NK-92 treated with Interleukin-12 subunit alpha and Interleukin-12 subunit beta, amount 100 ng/mL, for 24 hours (cell line): Measurements from ENCODE around the gene PRXL2B.

Experiments
- DNase-seq: peaks from one replicate; lab custom pipeline; 2025; lab: John Stamatoyannopoulos, UW

The PRXL2B gene

GRCh38 chr1:2635361-2636010 is 48.9 kb downstream of the PRXL2B start:
- no peak for DNase-seq

DNA sequence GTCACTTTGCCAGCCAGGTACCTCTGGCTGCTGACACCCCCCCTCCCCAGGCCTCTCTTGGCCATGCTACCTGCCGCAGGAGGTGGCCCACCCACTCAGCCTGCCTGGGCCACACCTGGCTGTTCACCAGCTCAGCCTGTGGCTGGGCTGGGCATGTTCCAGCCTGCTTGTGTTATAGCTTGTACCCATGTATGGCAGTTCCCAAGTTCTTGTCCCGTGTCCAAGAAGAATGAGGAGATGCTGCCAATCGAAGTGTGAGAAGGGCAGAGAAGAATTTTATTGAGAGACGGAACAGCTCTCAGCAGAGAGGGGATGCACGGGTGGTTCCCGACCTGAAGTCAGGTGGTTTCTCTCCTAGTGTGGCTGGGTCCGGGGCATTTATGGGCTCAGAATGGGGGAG is 50.2 kb downstream of the PRXL2B start:
- DNase-seq: no peak

DNA sequence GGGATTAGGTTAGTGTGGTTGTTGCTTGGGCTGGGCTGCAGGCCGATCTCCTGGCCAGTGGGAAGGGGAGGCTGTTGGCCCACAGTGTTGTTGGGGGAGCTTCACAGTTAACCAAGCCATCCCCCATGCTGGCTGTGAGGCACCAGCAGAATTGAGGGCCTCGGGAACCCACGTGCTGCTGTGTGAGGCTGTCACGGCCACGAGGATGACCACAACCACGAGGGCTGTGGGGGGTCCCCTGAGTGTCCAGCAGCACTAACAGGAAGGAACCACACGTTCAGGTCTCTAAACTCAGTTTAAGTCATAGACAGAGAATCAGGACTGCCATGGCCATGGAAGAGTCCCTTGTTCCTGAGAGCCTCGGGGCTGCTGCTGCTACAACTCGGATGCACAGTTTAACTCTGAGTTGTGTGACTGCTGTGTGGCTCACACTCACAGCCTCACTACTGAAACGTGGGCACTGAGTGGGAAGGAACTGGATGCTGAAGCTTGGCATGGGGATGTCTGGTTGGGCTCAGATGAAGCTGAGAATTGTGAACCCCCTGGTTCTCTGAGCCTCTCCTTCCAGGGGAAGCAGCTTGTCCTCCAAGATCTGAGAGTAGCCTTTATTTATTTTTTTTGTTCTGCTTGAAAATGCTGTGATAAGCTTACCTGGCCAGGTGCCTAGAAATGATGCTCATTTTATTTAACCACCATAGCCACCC is 51.0 kb downstream of the PRXL2B start:
- DNase-seq: no peak

DNA sequence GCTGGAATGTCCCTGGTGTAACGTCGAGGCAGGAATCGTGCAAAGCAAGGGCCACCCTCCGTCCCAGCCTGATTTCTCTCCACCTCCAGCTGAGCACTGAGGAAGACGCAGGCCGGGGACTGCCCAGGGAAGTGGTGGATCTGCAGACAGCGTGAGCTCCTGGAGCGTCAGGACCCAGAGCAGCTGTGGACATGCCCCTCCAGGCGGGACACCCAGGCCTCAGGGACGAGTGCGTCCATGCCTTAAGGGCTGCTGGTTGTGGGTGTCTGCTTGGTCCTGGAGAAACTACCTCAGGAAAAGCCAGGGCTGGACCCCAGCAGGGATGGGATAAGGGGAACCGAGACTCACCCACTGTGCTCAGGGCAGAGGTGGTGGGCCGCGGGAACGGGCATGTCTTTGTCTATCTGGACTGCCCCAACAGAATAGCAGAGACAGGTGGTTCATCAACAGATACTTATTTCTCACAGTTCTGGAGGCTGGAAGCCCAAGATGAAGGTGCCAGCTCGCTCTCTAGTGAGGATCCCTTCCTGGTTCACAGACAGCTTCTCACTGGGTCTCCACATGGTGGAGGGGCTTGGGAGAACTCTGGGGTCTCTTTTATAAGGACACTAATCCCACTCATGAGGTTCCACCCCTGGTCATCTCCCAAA is 52.0 kb downstream of the PRXL2B start:
- DNase-seq: no peak

- DNase-seq: no peak
These were observed 52.6 kb downstream of the PRXL2B start for GRCh38 chr1:2639203-2639602.

DNA sequence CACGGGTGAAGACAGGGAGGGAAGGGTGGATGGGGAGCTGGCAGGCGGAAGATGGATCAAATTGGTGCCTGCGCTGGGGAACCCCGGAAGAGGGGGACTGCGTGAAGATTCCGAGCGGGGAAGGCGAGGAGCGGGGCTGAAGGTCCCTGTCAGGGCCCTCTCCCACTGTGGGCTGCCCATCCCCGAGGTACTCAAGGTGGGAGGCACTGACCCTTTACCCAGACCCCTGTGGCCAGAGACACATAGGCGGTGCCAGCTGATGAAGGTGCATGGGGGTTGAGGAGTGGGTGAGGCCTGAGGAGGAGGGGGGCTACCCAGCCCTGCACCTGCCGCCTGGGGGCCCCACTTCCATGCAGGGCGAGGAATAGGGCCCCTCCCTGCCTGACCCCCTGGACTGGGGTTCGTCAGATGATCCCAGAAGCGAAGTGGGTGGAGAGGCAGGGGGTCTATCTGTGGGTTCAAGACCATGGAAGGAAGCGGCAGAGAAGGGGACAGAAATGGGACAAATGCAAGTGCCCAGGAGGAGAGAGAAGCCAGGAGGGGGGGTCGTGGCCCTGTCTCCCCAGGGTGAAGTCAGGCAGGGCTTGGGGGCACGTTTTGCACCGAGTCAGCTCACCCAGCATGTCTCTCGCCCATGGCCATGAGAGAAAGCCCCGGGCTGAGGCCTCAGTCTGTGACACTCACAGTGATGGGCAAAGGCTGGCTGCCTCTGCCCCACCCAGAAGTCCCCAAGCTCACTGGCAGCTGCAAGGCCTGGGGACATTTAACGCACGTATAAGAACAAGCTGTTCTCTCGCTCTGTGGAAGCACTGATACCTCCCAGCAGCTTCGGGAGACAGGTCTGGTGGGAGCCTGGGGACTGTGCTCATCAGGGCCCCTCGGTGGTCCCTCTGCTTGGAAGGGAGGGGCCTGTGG is 53.3 kb downstream of the PRXL2B start:
- no peak for DNase-seq

GRCh38 chr1:2640626-2641025 is 54.0 kb downstream of the PRXL2B start:
- DNase-seq: no peak
